ENCODE data around the gene NHSL1. TPM values are rescaled to one million over a fixed set of nuclear protein-coding genes. Genes with fewer than 3 reads are reported as not detected.

The NHSL1 gene
- total and polyA plus RNA-seq, 9 donors = 0.84 to 7.1 (median 2.6) TPM

GRCh38 chr6:138492871-138493270 lies 6.4 kb downstream of the NHSL1 start:
- intact Hi-C loops (cut with DNase I) = no loop called here
- H3K27me3 ChIP-seq = no peaks in the 10 kb centered on the region
- no peaks in the 10 kb centered on the region for H3K9me3 ChIP-seq
- H3K27ac ChIP-seq = no peak overlapping the region
- H3K4me3 ChIP-seq = no peak overlapping the region
- no peak for TF ChIP-seq EP300 (IDR thresholded peaks at IDR 0.05)
- no peak for TF ChIP-seq POLR2A (IDR thresholded peaks at IDR 0.05)
- TF ChIP-seq, protein P1, sequence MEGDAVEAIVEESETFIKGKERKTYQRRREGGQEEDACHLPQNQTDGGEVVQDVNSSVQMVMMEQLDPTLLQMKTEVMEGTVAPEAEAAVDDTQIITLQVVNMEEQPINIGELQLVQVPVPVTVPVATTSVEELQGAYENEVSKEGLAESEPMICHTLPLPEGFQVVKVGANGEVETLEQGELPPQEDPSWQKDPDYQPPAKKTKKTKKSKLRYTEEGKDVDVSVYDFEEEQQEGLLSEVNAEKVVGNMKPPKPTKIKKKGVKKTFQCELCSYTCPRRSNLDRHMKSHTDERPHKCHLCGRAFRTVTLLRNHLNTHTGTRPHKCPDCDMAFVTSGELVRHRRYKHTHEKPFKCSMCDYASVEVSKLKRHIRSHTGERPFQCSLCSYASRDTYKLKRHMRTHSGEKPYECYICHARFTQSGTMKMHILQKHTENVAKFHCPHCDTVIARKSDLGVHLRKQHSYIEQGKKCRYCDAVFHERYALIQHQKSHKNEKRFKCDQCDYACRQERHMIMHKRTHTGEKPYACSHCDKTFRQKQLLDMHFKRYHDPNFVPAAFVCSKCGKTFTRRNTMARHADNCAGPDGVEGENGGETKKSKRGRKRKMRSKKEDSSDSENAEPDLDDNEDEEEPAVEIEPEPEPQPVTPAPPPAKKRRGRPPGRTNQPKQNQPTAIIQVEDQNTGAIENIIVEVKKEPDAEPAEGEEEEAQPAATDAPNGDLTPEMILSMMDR (IDR thresholded peaks at IDR 0.05) = no peak
- no peak for DNase-seq
- H3K4me1 ChIP-seq (ENCODE audit: insufficient read depth) = no peaks in the 10 kb centered on the region
- no peaks in the 10 kb centered on the region for H3K36me3 ChIP-seq
- 85 to 91% (median 85%) methylated on average over 2 of the region's 2 CpGs for WGBS, 3 donors

DNA sequence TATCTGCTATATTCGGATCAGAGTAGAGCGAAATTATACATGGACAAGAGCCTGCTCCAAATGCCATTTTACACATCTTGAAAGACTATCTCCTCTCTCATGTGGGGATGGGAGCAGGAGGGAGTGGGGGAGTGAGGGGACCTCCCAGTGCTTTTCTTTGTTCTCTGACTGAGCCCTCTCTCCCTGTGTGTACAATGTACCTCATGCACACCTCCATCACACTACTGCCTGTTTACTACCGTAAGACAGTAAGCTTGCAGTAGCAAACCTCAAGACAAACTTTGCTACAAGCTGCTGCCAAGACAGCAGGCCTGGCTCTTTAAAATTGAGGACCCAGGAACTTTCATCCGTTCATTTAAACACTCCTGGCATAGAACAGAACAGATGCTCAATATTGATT lies 7.2 kb downstream of the NHSL1 start:
- H3K27ac ChIP-seq = no peak overlapping the region
- no peaks in the 10 kb centered on the region for H3K9me3 ChIP-seq
- WGBS, 3 donors = 76 to 79% (median 78%) methylated on average over 4 of the region's 4 CpGs
- no peaks in the 10 kb centered on the region for H3K4me1 ChIP-seq (ENCODE audit: insufficient read depth)
- TF ChIP-seq POLR2A (IDR thresholded peaks at IDR 0.05) (no peak), EP300 (IDR thresholded peaks at IDR 0.05) (no peak)
- TF ChIP-seq, protein P1 (IDR thresholded peaks at IDR 0.05) = no peak
- no peak for DNase-seq
- no peaks in the 10 kb centered on the region for H3K27me3 ChIP-seq
- intact Hi-C loops (cut with DNase I) = no loop called here
- no peaks in the 10 kb centered on the region for H3K36me3 ChIP-seq
- no peak overlapping the region for H3K4me3 ChIP-seq

DNA sequence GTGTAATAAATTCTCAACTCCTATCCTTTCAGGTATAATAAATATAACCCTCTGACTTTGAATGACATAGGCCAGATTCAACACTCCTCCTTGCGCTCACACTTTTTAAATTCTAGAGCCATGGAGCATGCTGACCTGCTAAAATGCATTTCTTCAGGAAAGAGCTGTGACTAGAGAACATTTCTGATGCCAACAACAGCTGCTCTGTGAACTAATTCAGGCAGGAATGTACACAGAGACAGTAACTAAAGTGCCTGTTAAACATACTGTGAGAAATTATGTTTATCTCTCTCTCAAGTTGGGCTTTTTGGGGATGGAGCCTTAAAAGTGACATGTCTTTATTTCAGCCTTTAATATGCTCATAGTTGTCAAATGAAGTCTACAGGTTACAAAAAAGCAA lies 8.3 kb downstream of the NHSL1 start:
- Histone ChIP-seq H3K36me3 (no peaks in the 10 kb centered on the region), H3K4me3 (no peak overlapping the region), H3K9me3 (no peaks in the 10 kb centered on the region), H3K27me3 (no peaks in the 10 kb centered on the region), H3K4me1 (ENCODE audit: insufficient read depth) (no peaks in the 10 kb centered on the region), H3K27ac (no peak overlapping the region)
- no peak for DNase-seq
- intact Hi-C loops (cut with DNase I) = no loop called here
- TF ChIP-seq, protein P1 (IDR thresholded peaks at IDR 0.05) = no peak
- TF ChIP-seq EP300 (IDR thresholded peaks at IDR 0.05) = no peak
- TF ChIP-seq POLR2A (IDR thresholded peaks at IDR 0.05) = no peak
- WGBS, 3 donors = 69 to 83% (median 69%) methylated on average over 1 of the region's 1 CpG

- no peaks in the 10 kb centered on the region for H3K4me1 ChIP-seq (ENCODE audit: insufficient read depth)
- no peaks in the 10 kb centered on the region for H3K27me3 ChIP-seq
- H3K36me3 ChIP-seq = no peaks in the 10 kb centered on the region
- 87 to 97% (median 89%) methylated on average over 1 to 2 of the region's 2 CpGs for WGBS, 3 donors
- no peak overlapping the region for H3K4me3 ChIP-seq
- TF ChIP-seq POLR2A (IDR thresholded peaks at IDR 0.05) = no peak
- TF ChIP-seq, protein P1 (IDR thresholded peaks at IDR 0.05) = no peak
- no peak for TF ChIP-seq EP300 (IDR thresholded peaks at IDR 0.05)
- no peak overlapping the region for H3K27ac ChIP-seq
- intact Hi-C loops (cut with DNase I) = no loop called here
- H3K9me3 ChIP-seq = no peaks in the 10 kb centered on the region
- DNase-seq = no peak
These were observed 9.4 kb downstream of the NHSL1 start for GRCh38 chr6:138489846-138490245.

Measured in ovary (tissue), 9 donors.